NCI-H1694 (cell line): ENCODE data around the gene SEMA6B.

Experiments used
- DNase-seq: peaks from one replicate; lab custom pipeline; 2025; lab: John Stamatoyannopoulos, UW

Gene SEMA6B

DNA sequence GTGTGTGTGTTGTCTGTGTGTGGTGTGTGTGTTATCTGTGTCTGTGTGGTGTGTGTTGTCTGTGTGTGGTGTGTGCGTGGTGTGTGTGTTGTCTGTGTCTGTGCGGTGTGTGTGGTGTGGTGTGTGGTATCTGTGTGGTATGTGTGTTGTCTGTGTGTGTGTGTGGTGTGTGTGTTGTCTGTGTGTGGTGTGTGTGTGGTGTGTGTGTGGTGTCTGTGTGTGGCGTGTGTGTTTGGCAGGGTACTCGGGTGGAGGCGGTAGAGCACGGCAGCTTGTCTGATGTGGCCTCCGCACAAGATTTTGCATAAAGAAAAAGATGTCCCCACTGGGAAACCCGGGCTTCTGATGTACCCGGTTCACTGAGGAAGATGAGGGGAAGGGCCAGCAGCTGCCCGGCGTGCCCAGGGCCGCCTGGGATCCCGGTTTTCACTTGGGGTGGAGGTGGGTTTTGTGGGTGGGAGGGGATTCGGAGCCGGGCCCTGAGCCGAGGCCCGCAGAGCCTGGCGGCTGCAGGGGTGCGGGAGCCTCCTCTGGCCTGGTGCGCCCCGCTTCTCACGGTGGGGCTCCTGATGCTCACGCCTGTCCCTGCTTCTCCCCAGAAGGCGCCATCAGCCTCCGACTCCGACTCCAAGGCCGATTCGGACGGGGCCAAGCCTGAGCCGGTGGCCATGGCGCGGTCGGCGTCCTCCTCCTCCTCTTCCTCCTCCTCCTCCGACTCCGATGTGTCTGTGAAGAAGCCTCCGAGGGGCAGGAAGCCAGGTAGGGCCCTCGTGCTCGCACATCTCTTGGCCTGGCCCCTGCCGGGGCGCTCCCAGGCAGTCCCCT is 66.2 kb downstream of the SEMA6B start:
- DNase-seq, result no peak
